ENCODE results near the gene SRPK3. TPM values are rescaled to one million over a fixed set of nuclear protein-coding genes. Genes with fewer than 3 reads are reported as not detected.

SRPK3 gene
- polyA plus RNA-seq, 1 donor from 2014 or later = not detected

- no peaks in the 10 kb centered on the region for H3K36me3 ChIP-seq (ENCODE audit: insufficient read depth, low read length)
Measured at GRCh38 chrX:153828723-153829548, 48.1 kb downstream of the SRPK3 start.

GRCh38 chrX:153829549-153829798 lies 48.6 kb downstream of the SRPK3 start:
- Histone ChIP-seq H3K36me3 (ENCODE audit: insufficient read depth, low read length) (no peaks in the 10 kb centered on the region), H3F3A (ENCODE audit: insufficient read depth, low read length, poor library complexity, severe bottlenecking) (no peaks in the 10 kb centered on the region), H2AFZ (ENCODE audit: low read depth, low read length) (no peak overlapping the region), H3K4me2 (ENCODE audit: low read length) (no peak overlapping the region), H3K9me2 (ENCODE audit: insufficient read depth, low read length) (no peaks in the 10 kb centered on the region), H3K9me3 (ENCODE audit: low read length) (no peaks in the 10 kb centered on the region), H3K27ac (ENCODE audit: low read length) (peak overlapping the region; percentile 88), H3K9ac (ENCODE audit: low read length) (peak overlapping the region; percentile 91), H3K27me3 (ENCODE audit: insufficient read depth, low read depth, low read length) (no peaks in the 10 kb centered on the region), H3K4me3 (ENCODE audit: low read length) (peak overlapping the region; percentile 81), H3K79me2 (replicated peaks; ENCODE audit: insufficient read depth, low read length) (peaks cover 38% of the 10 kb centered on the region), H4K20me1 (ENCODE audit: insufficient read depth) (no peaks in the 10 kb centered on the region)
- TF ChIP-seq MXI1 (conservative IDR thresholded peaks at IDR 0.05; ENCODE audit: poor library complexity, severe bottlenecking) (no peak), EP300 (conservative IDR thresholded peaks at IDR 0.05; ENCODE audit: poor library complexity, severe bottlenecking) (no peak), TAF1 (IDR thresholded peaks at IDR 0.05; ENCODE audit: low read depth) (no peak), RAD21 (conservative IDR thresholded peaks at IDR 0.05) (no peak), REST (IDR thresholded peaks at IDR 0.05; ENCODE audit: borderline replicate concordance) (no peak), POLR2AphosphoS5 (IDR thresholded peaks at IDR 0.05) (no peak), SMC3 (conservative IDR thresholded peaks at IDR 0.05; ENCODE audit: poor library complexity) (no peak)

More at GRCh38 chrX:153828723-153829548, 48.1 kb downstream of the SRPK3 start:
- no peaks in the 10 kb centered on the region for H3F3A ChIP-seq (ENCODE audit: insufficient read depth, low read length, poor library complexity, severe bottlenecking)
- H3K9ac ChIP-seq (ENCODE audit: low read length) = peak overlapping the region; percentile 91
- H4K20me1 ChIP-seq (ENCODE audit: insufficient read depth) = no peaks in the 10 kb centered on the region
- H3K27ac ChIP-seq (ENCODE audit: low read length) = peak overlapping the region; percentile 88
- H3K9me2 ChIP-seq (ENCODE audit: insufficient read depth, low read length) = no peaks in the 10 kb centered on the region
- H3K4me2 ChIP-seq (ENCODE audit: low read length) = peak overlapping the region; percentile 39
- H2AFZ ChIP-seq (ENCODE audit: low read depth, low read length) = no peak overlapping the region
- no peaks in the 10 kb centered on the region for H3K9me3 ChIP-seq (ENCODE audit: low read length)
- peaks cover 38% of the 10 kb centered on the region for H3K79me2 ChIP-seq (replicated peaks; ENCODE audit: insufficient read depth, low read length)
- TF ChIP-seq EP300 (conservative IDR thresholded peaks at IDR 0.05; ENCODE audit: poor library complexity, severe bottlenecking) = no peak
- peak; percentile 34 for TF ChIP-seq TAF1 (IDR thresholded peaks at IDR 0.05; ENCODE audit: low read depth)
- TF ChIP-seq POLR2AphosphoS5 (IDR thresholded peaks at IDR 0.05) = no peak
- no peak for TF ChIP-seq MXI1 (conservative IDR thresholded peaks at IDR 0.05; ENCODE audit: poor library complexity, severe bottlenecking)
- TF ChIP-seq CTCF (IDR thresholded peaks at IDR 0.05; ENCODE audit: poor library complexity, severe bottlenecking) = peak; percentile 22
- peak; percentile 60 for TF ChIP-seq REST (IDR thresholded peaks at IDR 0.05; ENCODE audit: borderline replicate concordance)
- peak; percentile 42 for TF ChIP-seq RAD21 (conservative IDR thresholded peaks at IDR 0.05)
- TF ChIP-seq EZH2 (IDR thresholded peaks at IDR 0.05; ENCODE audit: borderline replicate concordance, insufficient read depth, low read length, poor library complexity, severe bottlenecking) = no peak
- TF ChIP-seq SMC3 (conservative IDR thresholded peaks at IDR 0.05; ENCODE audit: poor library complexity) = peak; percentile 26
- H3K4me3 ChIP-seq (ENCODE audit: low read length) = peak overlapping the region; percentile 81
- no peaks in the 10 kb centered on the region for H3K27me3 ChIP-seq (ENCODE audit: insufficient read depth, low read depth, low read length)
